Body of pancreas (tissue), 4 donors: ENCODE results near the gene DNAJC7. TPM values are rescaled to one million over a fixed set of nuclear protein-coding genes. Genes with fewer than 3 reads are reported as not detected.

Source experiments
- ATAC-seq: fragments of 150-250 bp; one replicate; pipeline ENCODE4 v1.9.1; 2016
- DNase-seq, 4 donors: peaks; one replicate each; pipeline ENCODE4 v3.0.0-alpha.2; 2019
- H3K27ac ChIP-seq, 4 donors: fragments of 200-600 bp; sonication (generic); 1 replicate in 3 of 4; 2 replicates in 1 of 4; pipeline versions ENCODE4 v1.5.1 to v1.6.1; 2016 to 2019; ENCODE audit warnings: mild to moderate bottlenecking in 1 of 4, mixed read lengths in 1 of 4, moderate library complexity in 1 of 4
- H3K27me3 ChIP-seq, 2 donors: fragments of 200-600 bp; sonication (generic); one replicate each; pipeline ENCODE4 v1.6.0; 2016; ENCODE audit warnings: mild to moderate bottlenecking in 1 of 2
- H3K36me3 ChIP-seq, 2 donors: fragments of 200-600 bp; sonication (generic); replicated peaks in 1 of 2; 2 replicates each; pipeline ENCODE4 v1.5.1; 2016; ENCODE audit warnings: low read depth in 2 of 2; ENCODE audit not compliant: insufficient read depth in 1 of 2
- H3K4me1 ChIP-seq: fragments of 200-600 bp; sonication (generic); one replicate; pipeline ENCODE4 v1.6.0; 2016
- H3K4me3 ChIP-seq, 2 donors: fragments of 200-600 bp; sonication (generic); 1 replicate in 1 of 2; 2 replicates in 1 of 2; pipeline ENCODE4 v1.5.1; 2016 to 2019
- H3K9me3 ChIP-seq, 3 donors: fragments of 200-600 bp; sonication (generic); 1 replicate in 2 of 3; 2 replicates in 1 of 3; pipeline ENCODE4 v1.5.1; 2016
- POLR2A ChIP-seq, 3 donors: fragments of 450-650 bp; IDR thresholded peaks; one replicate each; pipeline ENCODE4 v1.6.1; 2016; ENCODE audit warnings: antibody characterized with exemption in 3 of 3, mild to moderate bottlenecking in 2 of 3
- WGBS, 2 donors: methylation state at CpG; one replicate each; pipeline ENCODE4 v1.1.5; 2017; 5-methylcytosine and 5-hydroxymethylcytosine counted together
- intact Hi-C: fragments of 100-400 bp; cut with DNase I; formaldehyde crosslinking; loops from one replicate; pipeline ENCODE4 v1.15.1; 2023
- total RNA-seq, 2 donors: library from RNA; depleted of rRNA; stranded (reverse); fragments of >200 nt; gene quantifications; one replicate each; pipeline ENCODE4 v1.1.0, GENCODE V29; 2016
- TF ChIP-seq, protein P1 (sequence below), 7 experiments: fragments of 450-650 bp in 4 of 7; fragments of 200-600 bp in 3 of 7; sonication (generic) in 3 of 7; IDR thresholded peaks; one replicate each; pipeline ENCODE4 v1.5.1; 2016 to 2019; ENCODE audit warnings: antibody characterized with exemption in 7 of 7

Gene DNAJC7
- total RNA-seq, 2 donors from 2014 or later: 32.4 to 43.5 TPM

GRCh38 chr17:41975099-41976083, 41.8 kb downstream of the DNAJC7 start:
- no peak for TF ChIP-seq POLR2A (IDR thresholded peaks at IDR 0.05)
- TF ChIP-seq, protein P1, sequence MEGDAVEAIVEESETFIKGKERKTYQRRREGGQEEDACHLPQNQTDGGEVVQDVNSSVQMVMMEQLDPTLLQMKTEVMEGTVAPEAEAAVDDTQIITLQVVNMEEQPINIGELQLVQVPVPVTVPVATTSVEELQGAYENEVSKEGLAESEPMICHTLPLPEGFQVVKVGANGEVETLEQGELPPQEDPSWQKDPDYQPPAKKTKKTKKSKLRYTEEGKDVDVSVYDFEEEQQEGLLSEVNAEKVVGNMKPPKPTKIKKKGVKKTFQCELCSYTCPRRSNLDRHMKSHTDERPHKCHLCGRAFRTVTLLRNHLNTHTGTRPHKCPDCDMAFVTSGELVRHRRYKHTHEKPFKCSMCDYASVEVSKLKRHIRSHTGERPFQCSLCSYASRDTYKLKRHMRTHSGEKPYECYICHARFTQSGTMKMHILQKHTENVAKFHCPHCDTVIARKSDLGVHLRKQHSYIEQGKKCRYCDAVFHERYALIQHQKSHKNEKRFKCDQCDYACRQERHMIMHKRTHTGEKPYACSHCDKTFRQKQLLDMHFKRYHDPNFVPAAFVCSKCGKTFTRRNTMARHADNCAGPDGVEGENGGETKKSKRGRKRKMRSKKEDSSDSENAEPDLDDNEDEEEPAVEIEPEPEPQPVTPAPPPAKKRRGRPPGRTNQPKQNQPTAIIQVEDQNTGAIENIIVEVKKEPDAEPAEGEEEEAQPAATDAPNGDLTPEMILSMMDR (IDR thresholded peaks at IDR 0.05): no peak
- Histone ChIP-seq H3K4me1 (peaks cover 50% of the 10 kb centered on the region), H3K27ac (peak overlapping the region in 2 of 4 donors; percentile 80 to 82), H3K36me3 (peaks cover 0 to 19% of the 10 kb centered on the region in 2 donors), H3K27me3 (no peaks in the 10 kb centered on the region), H3K9me3 (no peaks in the 10 kb centered on the region), H3K4me3 (no peak overlapping the region)
- 86 to 90% methylated on average over 9 of the region's 9 CpGs for WGBS, 2 donors
- intact Hi-C loops: no loop called here
- ATAC-seq: no peak
- no peak for DNase-seq

- no peaks in the 10 kb centered on the region for H3K27me3 ChIP-seq
- intact Hi-C loops: no loop called here
- H3K4me1 ChIP-seq: peaks cover 55% of the 10 kb centered on the region
- DNase-seq: no peak
- TF ChIP-seq POLR2A (IDR thresholded peaks at IDR 0.05): no peak
- TF ChIP-seq, protein P1 (IDR thresholded peaks at IDR 0.05): no peak
- WGBS, 2 donors: 72 to 83% methylated on average over 4 to 5 of the region's 5 CpGs
- H3K4me3 ChIP-seq: no peak overlapping the region
- ATAC-seq: no peak
- H3K36me3 ChIP-seq: peaks cover 0 to 17% of the 10 kb centered on the region in 2 donors
- H3K27ac ChIP-seq: peak overlapping the region in 2 of 4 donors; percentile 80 to 82
- H3K9me3 ChIP-seq: no peaks in the 10 kb centered on the region
Measured at GRCh38 chr17:41974658-41975057, 42.6 kb downstream of the DNAJC7 start.

DNA sequence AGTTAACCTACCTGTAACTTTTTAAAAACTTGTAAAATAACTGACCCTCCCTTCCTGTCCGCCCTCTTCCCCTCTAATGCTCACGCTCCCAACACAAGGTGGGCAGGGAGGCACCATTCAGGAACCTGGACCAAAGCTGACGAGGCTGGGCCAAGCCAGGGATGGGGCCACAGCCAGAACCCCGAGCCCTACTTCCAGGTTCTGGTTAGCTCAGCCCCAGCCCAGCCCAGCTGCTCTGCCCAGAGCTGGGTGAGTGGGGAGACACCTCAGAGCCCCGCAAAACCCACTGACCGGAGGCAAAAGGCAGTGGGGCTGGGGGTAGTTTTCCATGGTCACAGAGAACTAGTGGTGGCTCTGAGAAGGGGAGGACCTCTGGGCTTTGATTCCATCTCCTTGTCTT, 43.2 kb downstream of the DNAJC7 start:
- Histone ChIP-seq H3K27me3 (no peaks in the 10 kb centered on the region), H3K36me3 (peaks cover 0 to 17% of the 10 kb centered on the region in 2 donors), H3K27ac (peak overlapping the region in 3 of 4 donors; percentile 73 to 82 (median 80)), H3K4me1 (peaks cover 61% of the 10 kb centered on the region), H3K9me3 (no peaks in the 10 kb centered on the region), H3K4me3 (no peak overlapping the region)
- 71 to 90% methylated on average over 4 to 6 of the region's 6 CpGs for WGBS, 2 donors
- ATAC-seq: no peak
- DNase-seq: no peak
- TF ChIP-seq, protein P1 (IDR thresholded peaks at IDR 0.05): no peak
- TF ChIP-seq POLR2A (IDR thresholded peaks at IDR 0.05): no peak
- intact Hi-C loops: no loop called here

GRCh38 chr17:41973408-41973811, 43.8 kb downstream of the DNAJC7 start:
- TF ChIP-seq, protein P1 (IDR thresholded peaks at IDR 0.05): no peak
- no peak for TF ChIP-seq POLR2A (IDR thresholded peaks at IDR 0.05)
- H3K36me3 ChIP-seq: peaks cover 0 to 17% of the 10 kb centered on the region in 2 donors
- DNase-seq: peak in 1 of 4 donors; percentile 31
- H3K4me1 ChIP-seq: peaks cover 67% of the 10 kb centered on the region
- 26 to 41% methylated on average over 5 to 19 of the region's 19 CpGs for WGBS, 2 donors
- no peak overlapping the region for H3K4me3 ChIP-seq
- ATAC-seq: no peak
- peak overlapping the region; percentile 73 to 82 (median 78) for H3K27ac ChIP-seq
- H3K9me3 ChIP-seq: no peaks in the 10 kb centered on the region
- H3K27me3 ChIP-seq: no peaks in the 10 kb centered on the region
- intact Hi-C loops: no loop called here
